Heart right ventricle (tissue), 16 donors: ENCODE measurements around the gene KIAA1328. TPM values are rescaled to one million over a fixed set of nuclear protein-coding genes. Genes with fewer than 3 reads are reported as not detected.

Experiments used
- ATAC-seq, 8 donors: fragments of 200-7000 bp; cut with Tn5 transposase; one replicate each; pipeline ENCODE4 v1.9.1; 2020; ENCODE audit warnings: mild to moderate bottlenecking in 8 of 8, moderate library complexity in 8 of 8, moderate number of reproducible peaks in 1 of 8
- DNase-seq, 2 donors: peaks; one replicate each; pipeline ENCODE4 v3.0.0-alpha.2; 2020
- H3K27ac ChIP-seq, 10 donors: fragments of 200-600 bp; sonication (generic) in 2 of 10; one replicate each; pipeline versions ENCODE4 v1.5.0 to v1.8.0; 2020 to 2022; ENCODE audit warnings: mild to moderate bottlenecking in 3 of 10
- H3K27me3 ChIP-seq, 7 donors: fragments of 200-600 bp; one replicate each; pipeline ENCODE4 v1.8.0; 2021 to 2022; ENCODE audit warnings: mild to moderate bottlenecking in 2 of 7
- H3K36me3 ChIP-seq, 9 donors: fragments of 200-600 bp; sonication (generic) in 1 of 9; one replicate each; pipeline versions ENCODE4 v1.5.0 to v1.8.0; 2020 to 2022; ENCODE audit warnings: mild to moderate bottlenecking in 2 of 9
- H3K4me1 ChIP-seq, 9 donors: fragments of 200-600 bp; sonication (generic) in 1 of 9; one replicate each; pipeline versions ENCODE4 v1.5.0 to v1.8.0; 2020 to 2022; ENCODE audit warnings: mild to moderate bottlenecking in 4 of 9
- H3K4me3 ChIP-seq, 10 donors: fragments of 200-600 bp; sonication (generic) in 2 of 10; one replicate each; pipeline versions ENCODE4 v1.5.0 to v1.8.0; 2020 to 2022; ENCODE audit warnings: mild to moderate bottlenecking in 7 of 10, moderate library complexity in 2 of 10
- H3K9me3 ChIP-seq, 11 donors: fragments of 200-600 bp in 10 of 11; sonication (generic) in 2 of 11; one replicate each; pipeline versions ENCODE4 v1.5.0 to v1.8.0; 2013 to 2022; ENCODE audit warnings: mild to moderate bottlenecking in 2 of 11, control low read depth in 1 of 11, moderate library complexity in 1 of 11
- WGBS, 2 donors: extraction: QIAGEN DNeasy Blood & Tissue Kit; methylation state at CpG; one replicate each; pipeline ENCODE4 v1.1.7; 2013; ENCODE audit warnings: inconsistent platforms in 1 of 2; 5-methylcytosine and 5-hydroxymethylcytosine counted together
- intact Hi-C, 10 donors: fragments of 100-400 bp; cut with DNase I; formaldehyde crosslinking; loops; one replicate each; pipeline versions ENCODE4 v1.11.1 to v1.14.2; 2022
- polyA plus RNA-seq, 2 donors: library from polyadenylated mRNA; stranded (reverse); fragments of 200-250 nt; gene quantifications; one replicate each; pipeline ENCODE4 v1.2.3, GENCODE V29; 2013
- total RNA-seq, 10 donors: library from RNA; stranded (reverse); fragmentation: NEBNext Ultra II Directional in 3 of 10; extraction: Animal tissue kit (Norgen Biotek cat#: 25700) in 3 of 10; gene quantifications; one replicate each; pipeline versions ENCODE4 v1.2.1 to v1.2.4, GENCODE V29; 2021 to 2023
- TF ChIP-seq, protein P1 (sequence below), 9 donors: fragments of 200-600 bp; sonication (generic) in 2 of 9; IDR thresholded peaks; one replicate each; pipeline versions ENCODE4 v1.5.0 to v1.8.0; 2021 to 2022; ENCODE audit warnings: antibody characterized with exemption in 9 of 9, mild to moderate bottlenecking in 5 of 9, moderate library complexity in 1 of 9
- donor health status: Arrhythmogenic right ventricular cardiomyopathy.
- donor health status: ischemic (EF 13 %, LVEDD 7.1; RV severe dilation, severe dysfunction).
- donor health status: healthy with polysubstance abuse.
- donor health status: DM: no; HTN: yes; CAD: no.
- donor health status: DM: no; HTN: no; CAD: no.
- donor health status: ischemic (EF 25% LVEDD 6.9; RV normal size, moderate dysfunction).
- donor health status: ischemic (EF 25% LVEDD 5.7; RV mildly dilated, moderate dysfunction).
- donor health status: healthy.
- donor health status: DM: yes; HTN: yes; CAD: no.
- donor health status: Ischemic cardiomyopathy.
- donor health status: ischemic (EF 35%, LVEDD 5.7; RV mildly dilated, moderate dysfunction).
- donor health status: nonischemic (EF 11% LVEDD 7.7; RV severe dilation, severe dysfunction).
- donor health status: DM: yes; HTN: yes; CAD: no.
- donor health status: PGD.
- donor health status: ischemic (EF 29% LVEDD 5.4; RV normal size, mild dysfunction).
- donor health status: nonischemic (EF 23%, LVEDD 6.1; RV moderate dilation, normal function).

Gene KIAA1328
- total and polyA plus RNA-seq, 12 donors = 1.9 to 6.3 (median 5.1) TPM

DNA sequence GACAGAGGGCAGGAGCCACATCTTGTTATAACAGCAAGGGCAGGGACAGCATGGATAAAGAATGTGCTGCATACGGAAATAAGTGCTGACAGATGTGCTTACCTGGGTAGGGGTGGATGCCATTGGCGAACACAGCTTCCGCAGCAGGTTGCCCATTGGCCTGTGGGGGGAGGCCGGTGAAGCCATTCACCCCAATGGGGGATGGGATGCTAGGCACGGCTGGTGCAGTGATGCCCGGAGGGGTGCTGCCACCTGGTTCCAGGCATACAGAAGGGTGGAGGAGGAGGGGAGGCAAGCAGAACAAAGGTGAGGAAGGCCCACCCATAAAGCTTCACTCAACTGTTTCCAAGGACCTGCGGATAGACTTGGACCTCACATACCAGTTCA is 441.7 kb downstream of the KIAA1328 start:
- Histone ChIP-seq H3K4me3 (no peak overlapping the region), H3K4me1 (no peaks in the 10 kb centered on the region), H3K9me3 (no peaks in the 10 kb centered on the region), H3K36me3 (no peaks in the 10 kb centered on the region), H3K27me3 (peaks cover 5 to 47% (median 36%) of the 10 kb centered on the region in 7 donors), H3K27ac (no peak overlapping the region)
- WGBS, 2 donors = 79 to 90% methylated on average over 7 of the region's 7 CpGs
- DNase-seq (no peak), ATAC-seq (no peak)
- TF ChIP-seq, protein P1, sequence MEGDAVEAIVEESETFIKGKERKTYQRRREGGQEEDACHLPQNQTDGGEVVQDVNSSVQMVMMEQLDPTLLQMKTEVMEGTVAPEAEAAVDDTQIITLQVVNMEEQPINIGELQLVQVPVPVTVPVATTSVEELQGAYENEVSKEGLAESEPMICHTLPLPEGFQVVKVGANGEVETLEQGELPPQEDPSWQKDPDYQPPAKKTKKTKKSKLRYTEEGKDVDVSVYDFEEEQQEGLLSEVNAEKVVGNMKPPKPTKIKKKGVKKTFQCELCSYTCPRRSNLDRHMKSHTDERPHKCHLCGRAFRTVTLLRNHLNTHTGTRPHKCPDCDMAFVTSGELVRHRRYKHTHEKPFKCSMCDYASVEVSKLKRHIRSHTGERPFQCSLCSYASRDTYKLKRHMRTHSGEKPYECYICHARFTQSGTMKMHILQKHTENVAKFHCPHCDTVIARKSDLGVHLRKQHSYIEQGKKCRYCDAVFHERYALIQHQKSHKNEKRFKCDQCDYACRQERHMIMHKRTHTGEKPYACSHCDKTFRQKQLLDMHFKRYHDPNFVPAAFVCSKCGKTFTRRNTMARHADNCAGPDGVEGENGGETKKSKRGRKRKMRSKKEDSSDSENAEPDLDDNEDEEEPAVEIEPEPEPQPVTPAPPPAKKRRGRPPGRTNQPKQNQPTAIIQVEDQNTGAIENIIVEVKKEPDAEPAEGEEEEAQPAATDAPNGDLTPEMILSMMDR (IDR thresholded peaks at IDR 0.05) = no peak
- intact Hi-C loops = no loop called here

- peaks cover 5 to 55% (median 44%) of the 10 kb centered on the region in 7 donors for H3K27me3 ChIP-seq
- TF ChIP-seq, protein P1 (IDR thresholded peaks at IDR 0.05) = no peak
Observed at GRCh38 chr18:37272226-37272625, 443.3 kb downstream of the KIAA1328 start.

DNA sequence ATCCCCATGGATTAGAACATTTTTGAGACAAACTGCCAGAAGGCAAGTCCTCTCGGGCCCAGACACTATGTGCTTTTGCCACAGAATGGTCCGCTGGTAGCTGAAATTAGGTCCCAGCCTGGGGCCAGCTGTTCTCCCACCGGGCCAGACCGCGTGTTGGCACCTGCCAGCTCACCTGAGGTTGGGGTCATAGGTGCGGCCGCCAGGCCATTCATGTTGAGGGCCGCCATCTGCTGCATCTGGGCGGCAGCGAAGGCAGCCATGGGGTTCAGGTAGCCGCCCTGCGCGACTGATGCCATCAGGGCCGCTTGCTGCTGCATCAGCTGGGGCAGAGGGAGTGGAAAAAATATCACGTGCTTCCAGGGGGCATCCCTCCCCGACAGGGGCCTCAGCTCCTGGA is 443.9 kb downstream of the KIAA1328 start:
- H3K9me3 ChIP-seq = no peaks in the 10 kb centered on the region
- TF ChIP-seq, protein P1 (IDR thresholded peaks at IDR 0.05) = no peak
- no peak overlapping the region for H3K4me3 ChIP-seq
- intact Hi-C loops = no loop called here
- H3K36me3 ChIP-seq = no peaks in the 10 kb centered on the region
- DNase-seq (no peak), ATAC-seq (no peak)
- 80 to 85% methylated on average over 16 of the region's 16 CpGs for WGBS, 2 donors
- no peaks in the 10 kb centered on the region for H3K4me1 ChIP-seq
- H3K27me3 ChIP-seq = peaks cover 5 to 58% (median 48%) of the 10 kb centered on the region in 7 donors
- H3K27ac ChIP-seq = no peak overlapping the region

More at GRCh38 chr18:37272226-37272625, 443.3 kb downstream of the KIAA1328 start:
- no peak overlapping the region for H3K4me3 ChIP-seq
- intact Hi-C loops = no loop called here
- H3K9me3 ChIP-seq = no peaks in the 10 kb centered on the region
- DNase-seq (no peak), ATAC-seq (no peak)
- 49 to 52% methylated on average over 2 of the region's 2 CpGs for WGBS, 2 donors
- H3K4me1 ChIP-seq = no peaks in the 10 kb centered on the region
- no peak overlapping the region for H3K27ac ChIP-seq
- H3K36me3 ChIP-seq = no peaks in the 10 kb centered on the region

DNA sequence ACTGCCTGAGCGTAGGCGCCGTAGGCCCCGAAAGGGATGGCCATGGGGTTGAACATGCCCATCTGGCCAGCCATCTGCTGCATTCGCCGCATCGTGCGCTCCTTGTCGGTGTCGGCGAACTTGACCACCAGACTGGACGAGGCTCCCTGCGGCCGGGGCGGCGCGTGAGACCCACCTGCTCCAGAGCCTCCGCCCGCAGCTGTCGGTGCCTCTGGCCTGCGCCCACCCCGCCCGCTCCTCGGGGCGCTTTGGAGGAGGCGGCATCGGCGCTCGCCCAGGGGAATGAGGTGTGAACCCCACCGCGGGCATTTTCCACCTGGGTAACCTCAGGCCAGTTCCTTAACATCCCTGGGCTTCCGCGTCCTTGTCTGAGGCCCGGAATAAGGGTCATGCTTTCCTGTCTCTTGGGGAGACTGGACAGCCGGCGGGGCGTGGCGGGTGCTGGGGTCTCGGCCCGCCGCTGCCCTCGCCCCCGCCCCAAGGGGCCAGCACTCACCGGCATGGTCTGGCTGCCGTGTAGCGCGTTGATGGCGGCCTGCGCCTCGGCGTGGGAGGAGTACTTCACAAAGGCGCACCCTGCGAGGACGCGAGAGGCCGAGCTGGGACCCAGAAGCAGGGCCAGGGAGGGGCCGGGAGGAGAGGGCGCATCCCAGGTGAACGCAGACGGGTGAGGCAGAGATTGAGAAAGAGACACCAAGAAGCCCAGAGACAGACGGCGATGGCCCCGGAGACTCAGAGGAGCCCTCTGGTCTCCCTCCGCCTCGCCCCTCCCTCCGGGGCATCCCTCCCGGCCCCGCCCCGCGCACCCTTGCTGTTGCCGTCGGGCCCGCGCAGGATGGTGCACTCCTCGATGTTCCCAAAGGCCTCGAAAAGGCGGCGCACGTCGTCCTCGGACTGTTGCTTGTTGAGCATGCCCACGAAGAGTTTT is 445.6 kb downstream of the KIAA1328 start:
- intact Hi-C loops = no loop called here
- peak in 1 of 8 donors; percentile 16 for ATAC-seq

More for the DNA sequence above, 445.6 kb downstream of the KIAA1328 start:
- no peaks in the 10 kb centered on the region for H3K4me1 ChIP-seq
- H3K36me3 ChIP-seq = no peaks in the 10 kb centered on the region
- H3K27me3 ChIP-seq = peaks cover 5 to 68% (median 48%) of the 10 kb centered on the region in 7 donors
- H3K27ac ChIP-seq = no peak overlapping the region
- TF ChIP-seq, protein P1 (IDR thresholded peaks at IDR 0.05) = no peak
- no peak for DNase-seq
- H3K9me3 ChIP-seq = no peaks in the 10 kb centered on the region
- H3K4me3 ChIP-seq = no peak overlapping the region
- WGBS, 2 donors = 9 to 15% methylated on average over 82 of the region's 82 CpGs
